HG03565 (cell line): ENCODE data around the gene ACTN1.
"Not testable (repeated sequence)": the region's sequence is repeated elsewhere in the genome, so short reads cannot be mapped to it uniquely, and the experiment has no call there.

Source experiments
- ATAC-seq: cut with Tn5 transposase; IDR thresholded peaks from one replicate; pipeline ENCODE4 v1.9.1; 2021; ENCODE audit warnings: mild to moderate bottlenecking, moderate library complexity; ENCODE audit not compliant: unreplicated experiment

ACTN1 gene

GRCh38 chr14:68979021-68979721, at the start of gene ACTN1:
ACTN1 (minus strand) TSS chr14:68979302; CDS start chr14:68979056, 246 bp downstream.
- ATAC-seq, result no peak

- ATAC-seq, result no peak
These were observed 48.3 kb upstream of the ACTN1 start for GRCh38 chr14:69027242-69027913.

- no peak for ATAC-seq
These were observed 43.9 kb upstream of the ACTN1 start for GRCh38 chr14:69023035-69023434.

- not testable (repeated sequence) for ATAC-seq
These were observed 43.0 kb upstream of the ACTN1 start for GRCh38 chr14:69022093-69022492.

GRCh38 chr14:69017706-69018105, 38.6 kb upstream of the ACTN1 start:
- ATAC-seq, result no peak

GRCh38 chr14:69014829-69015259, 35.7 kb upstream of the ACTN1 start:
- ATAC-seq, result no peak

GRCh38 chr14:69013943-69014782, 35.1 kb upstream of the ACTN1 start:
- no peak for ATAC-seq

GRCh38 chr14:69012256-69012953, 33.3 kb upstream of the ACTN1 start:
- no peak for ATAC-seq

GRCh38 chr14:69010648-69011047, 31.5 kb upstream of the ACTN1 start:
- no peak for ATAC-seq

- no peak for ATAC-seq
These were observed 29.4 kb upstream of the ACTN1 start for GRCh38 chr14:69008421-69008884.

- no peak for ATAC-seq
These were observed 27.2 kb upstream of the ACTN1 start for GRCh38 chr14:69006346-69006745.

- no peak for ATAC-seq
These were observed 26.5 kb upstream of the ACTN1 start for GRCh38 chr14:69005432-69006148.

GRCh38 chr14:69004731-69005431, 25.8 kb upstream of the ACTN1 start:
- no peak for ATAC-seq

GRCh38 chr14:69003626-69004025, 24.5 kb upstream of the ACTN1 start:
- ATAC-seq, result no peak

- ATAC-seq, result no peak
These were observed 23.0 kb upstream of the ACTN1 start for GRCh38 chr14:69002069-69002468.

- no peak for ATAC-seq
These were observed 22.3 kb upstream of the ACTN1 start for GRCh38 chr14:69001375-69001774.

GRCh38 chr14:68998062-68998461, 19.0 kb upstream of the ACTN1 start:
- ATAC-seq, result no peak

GRCh38 chr14:68995731-68996130, 16.6 kb upstream of the ACTN1 start:
- ATAC-seq, result no peak

- no peak for ATAC-seq
These were observed 15.0 kb upstream of the ACTN1 start for GRCh38 chr14:68994056-68994455.

GRCh38 chr14:68987653-68988036, 8.5 kb upstream of the ACTN1 start:
- no peak for ATAC-seq
